ENCODE results near the gene IL1RN.
A peak's percentile ranks its signal among the peaks of the same experiment; 100 is the strongest.

The IL1RN gene

DNA sequence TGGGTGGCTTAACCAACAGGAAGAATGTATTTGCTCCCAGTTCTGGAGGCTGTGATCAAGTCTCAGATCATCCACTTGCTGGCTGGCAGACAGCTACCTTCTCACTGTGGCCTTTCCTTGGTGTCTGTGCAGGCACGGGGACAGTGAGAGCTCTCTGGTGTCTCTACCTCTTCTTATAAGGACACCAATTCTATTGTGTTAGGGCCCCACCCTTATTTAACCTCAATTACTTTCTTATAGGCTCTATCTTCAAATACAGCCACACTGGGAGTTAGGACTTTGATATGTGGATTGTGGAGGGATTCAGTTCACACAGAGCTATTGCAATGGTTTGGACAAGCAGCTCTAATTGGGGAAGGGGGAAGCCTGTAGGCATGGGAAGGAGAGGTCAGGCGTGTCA lies 25.3 kb upstream of the IL1RN start:
- FAIRE-seq, result no peak
- DNase-seq (ENCODE audit: insufficient read length, low spot score), result no peak

DNA sequence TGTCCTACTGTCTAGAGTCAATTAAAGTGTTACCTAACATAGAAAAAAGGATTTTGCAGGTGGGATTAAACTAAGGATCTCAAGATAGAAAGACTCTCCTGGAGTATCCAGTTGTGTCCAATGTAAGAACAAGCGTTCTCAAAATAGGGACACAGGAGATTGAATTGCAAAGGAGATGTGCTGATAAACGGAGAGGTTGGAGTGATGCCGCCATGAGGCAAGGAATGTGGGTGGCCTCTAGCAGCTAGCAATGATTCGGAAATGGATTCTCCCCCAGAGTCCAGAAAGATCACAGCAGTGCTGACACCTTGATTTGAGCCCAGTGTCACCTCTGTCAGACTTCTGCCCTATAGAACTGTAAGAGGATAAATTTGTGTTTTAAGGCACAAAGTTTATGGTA lies 24.1 kb upstream of the IL1RN start:
- DNase-seq (ENCODE audit: insufficient read length, low spot score) (no peak), FAIRE-seq (no peak)

DNA sequence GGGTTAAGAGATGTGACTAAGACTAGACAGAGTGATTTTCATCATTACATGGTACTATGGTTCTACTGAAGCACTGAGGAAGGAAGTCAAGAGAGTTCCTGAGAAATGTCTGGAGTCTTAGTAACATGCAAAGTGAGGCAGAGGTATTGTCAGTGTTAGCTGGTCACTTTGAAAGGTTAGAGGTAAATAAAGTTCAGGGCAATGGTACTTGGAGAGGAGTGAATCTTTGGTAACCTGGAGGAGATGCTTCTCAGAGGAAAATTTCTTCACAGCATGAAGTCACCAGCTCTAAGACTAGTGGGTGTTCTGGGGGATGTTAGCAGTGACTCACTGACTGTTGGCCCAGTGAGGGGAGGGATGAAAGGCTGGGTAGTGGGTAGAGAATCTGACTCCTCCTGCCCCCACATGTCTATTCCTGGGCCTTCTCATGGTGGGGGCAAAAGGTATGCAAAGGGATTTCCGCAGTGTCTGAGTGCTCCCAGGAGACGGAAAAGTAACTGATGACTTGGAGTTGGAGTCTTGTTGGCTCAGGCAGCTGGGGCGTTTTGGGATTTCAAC lies 23.3 kb upstream of the IL1RN start:
- no peak for DNase-seq (ENCODE audit: insufficient read length, low spot score)
- FAIRE-seq, result no peak

DNA sequence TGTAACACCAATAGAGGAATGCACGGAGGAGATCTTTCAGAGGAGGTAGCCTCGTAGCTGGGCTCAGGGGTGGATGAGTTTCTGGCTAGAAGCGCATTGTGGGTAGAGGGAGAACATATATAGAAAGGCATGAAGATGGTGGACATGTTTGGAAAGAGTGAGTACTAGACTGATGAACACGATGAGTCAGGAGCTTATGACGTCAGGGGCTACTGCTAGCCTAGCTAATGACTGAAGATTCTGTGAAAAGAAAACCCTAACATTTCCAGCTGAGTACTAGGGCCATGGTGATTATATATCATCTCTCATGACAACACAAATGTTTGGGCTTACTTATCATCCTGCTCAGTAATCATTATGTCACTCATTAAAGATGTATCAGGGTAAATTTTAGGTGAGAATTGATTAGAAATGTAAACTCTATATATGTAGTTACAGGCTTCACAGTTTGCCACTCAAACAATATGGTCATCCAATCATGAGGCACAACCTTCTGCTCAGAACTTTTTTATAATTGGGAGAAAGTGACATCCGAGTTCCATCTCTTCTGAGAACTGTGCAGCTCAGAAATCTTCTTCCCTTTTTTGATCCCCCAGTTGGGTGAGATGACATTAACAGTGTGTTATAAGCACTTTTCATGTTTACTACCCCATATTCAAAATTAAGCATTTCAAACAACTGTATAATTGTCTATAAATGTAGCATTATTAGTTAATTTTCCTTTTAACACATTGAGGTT lies 22.2 kb upstream of the IL1RN start:
- DNase-seq (ENCODE audit: insufficient read length, low spot score) (no peak), FAIRE-seq (no peak)

DNA sequence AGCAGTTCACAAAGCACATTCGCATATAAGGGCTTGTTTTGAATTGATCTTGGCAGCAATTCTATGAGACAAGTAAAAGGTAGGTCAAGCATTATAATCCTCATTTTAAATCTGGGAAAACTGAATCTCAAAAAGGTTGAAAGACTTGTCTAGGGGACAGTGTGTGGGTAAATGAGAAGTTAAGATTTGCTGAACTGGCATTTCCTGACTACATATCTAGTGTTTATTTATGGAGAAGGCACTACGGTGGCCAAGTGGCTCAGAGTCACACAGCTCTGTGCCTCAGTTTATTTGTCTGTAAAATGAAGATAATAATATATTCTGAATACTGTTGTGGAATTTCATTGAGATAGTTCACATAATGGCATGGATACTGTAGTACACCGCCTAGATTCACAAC lies 16.3 kb upstream of the IL1RN start:
- no peak for DNase-seq (ENCODE audit: insufficient read length, low spot score)
- FAIRE-seq, result no peak

DNA sequence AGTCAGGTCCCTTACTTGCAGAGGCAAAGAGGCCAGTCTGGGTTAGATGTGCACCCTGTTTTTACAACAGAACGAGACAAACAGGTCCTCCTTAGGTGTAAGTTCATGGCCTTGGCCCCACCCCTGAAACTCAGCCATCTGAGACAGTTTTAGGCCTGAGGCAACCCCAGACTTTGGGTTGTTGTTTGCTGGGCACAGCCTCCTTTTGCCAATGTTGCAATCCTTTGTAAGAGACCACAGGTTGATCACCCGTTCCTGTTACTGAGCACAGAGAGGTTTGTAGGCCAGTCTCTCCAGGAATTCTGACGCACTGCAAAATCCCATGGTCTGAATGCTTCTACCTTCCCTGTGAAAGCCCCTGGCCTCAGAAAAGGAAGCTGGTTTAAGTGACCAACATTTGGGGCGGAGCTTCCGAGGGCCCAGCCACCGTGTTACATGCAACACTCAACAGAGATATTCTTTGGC lies 15.5 kb upstream of the IL1RN start:
- no peak for DNase-seq (ENCODE audit: insufficient read length, low spot score)

DNA sequence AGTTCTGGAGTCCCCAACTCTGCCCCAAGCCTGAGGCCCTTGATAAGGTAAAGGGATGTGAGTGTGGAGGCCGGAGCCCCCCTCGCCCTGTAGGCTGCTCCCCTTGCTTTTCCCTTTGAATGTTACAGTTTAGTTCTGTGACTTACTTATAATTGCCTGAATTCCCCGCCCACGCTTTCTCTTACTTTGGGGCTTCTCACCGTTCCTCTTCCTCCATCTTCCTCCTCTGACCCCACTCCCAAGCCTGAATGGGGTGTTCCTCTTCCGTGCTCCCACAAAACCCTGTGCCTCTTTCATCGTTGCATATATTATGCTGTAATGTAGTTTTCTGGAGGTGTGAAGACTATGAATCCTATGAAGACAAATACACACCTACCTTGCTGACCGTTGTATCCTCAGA lies 15.0 kb upstream of the IL1RN start:
- no peak for DNase-seq (ENCODE audit: insufficient read length, low spot score)
- FAIRE-seq, result no peak

More for the DNA sequence above, 15.5 kb upstream of the IL1RN start:
- FAIRE-seq, result no peak

DNA sequence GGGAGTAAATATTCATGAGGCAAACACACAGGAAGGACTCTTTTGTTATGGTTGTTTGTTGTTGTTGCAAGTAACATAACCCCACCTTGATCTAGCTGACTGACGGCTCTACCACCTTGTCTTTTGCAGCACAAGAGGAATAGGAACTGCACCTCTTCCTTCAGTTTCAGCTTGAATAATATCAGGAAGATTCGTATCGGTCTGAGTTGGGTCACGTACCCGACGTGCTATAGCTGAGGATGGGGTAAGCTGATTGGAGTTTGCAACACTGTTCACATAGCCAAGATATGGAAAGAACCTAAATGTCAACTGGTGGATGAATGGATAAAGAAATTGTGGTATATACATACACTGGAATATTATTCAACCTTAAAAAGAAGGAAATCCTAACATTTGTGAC lies 14.5 kb upstream of the IL1RN start:
- FAIRE-seq (no peak), DNase-seq (ENCODE audit: insufficient read length, low spot score) (no peak)

DNA sequence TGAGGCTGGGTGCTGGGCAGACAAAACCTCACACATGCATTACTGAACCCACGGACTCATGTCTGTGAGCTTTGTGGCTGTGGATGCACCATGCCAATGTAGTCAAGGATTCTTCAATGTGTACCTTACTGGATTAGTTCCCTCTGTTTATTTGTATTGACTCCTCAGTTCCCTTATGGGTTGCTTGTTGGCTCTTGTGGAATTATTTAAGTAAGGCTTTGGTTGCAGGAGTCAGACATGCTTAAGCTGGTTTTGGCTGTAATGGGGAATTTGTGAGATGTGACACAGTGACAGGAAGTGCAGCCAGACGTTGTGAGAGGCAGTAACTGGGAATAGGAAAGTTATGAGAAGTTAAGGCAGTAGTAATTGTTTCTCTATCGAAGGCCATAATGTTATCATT lies 13.6 kb upstream of the IL1RN start:
- no peak for DNase-seq (ENCODE audit: insufficient read length, low spot score)
- no peak for FAIRE-seq

DNA sequence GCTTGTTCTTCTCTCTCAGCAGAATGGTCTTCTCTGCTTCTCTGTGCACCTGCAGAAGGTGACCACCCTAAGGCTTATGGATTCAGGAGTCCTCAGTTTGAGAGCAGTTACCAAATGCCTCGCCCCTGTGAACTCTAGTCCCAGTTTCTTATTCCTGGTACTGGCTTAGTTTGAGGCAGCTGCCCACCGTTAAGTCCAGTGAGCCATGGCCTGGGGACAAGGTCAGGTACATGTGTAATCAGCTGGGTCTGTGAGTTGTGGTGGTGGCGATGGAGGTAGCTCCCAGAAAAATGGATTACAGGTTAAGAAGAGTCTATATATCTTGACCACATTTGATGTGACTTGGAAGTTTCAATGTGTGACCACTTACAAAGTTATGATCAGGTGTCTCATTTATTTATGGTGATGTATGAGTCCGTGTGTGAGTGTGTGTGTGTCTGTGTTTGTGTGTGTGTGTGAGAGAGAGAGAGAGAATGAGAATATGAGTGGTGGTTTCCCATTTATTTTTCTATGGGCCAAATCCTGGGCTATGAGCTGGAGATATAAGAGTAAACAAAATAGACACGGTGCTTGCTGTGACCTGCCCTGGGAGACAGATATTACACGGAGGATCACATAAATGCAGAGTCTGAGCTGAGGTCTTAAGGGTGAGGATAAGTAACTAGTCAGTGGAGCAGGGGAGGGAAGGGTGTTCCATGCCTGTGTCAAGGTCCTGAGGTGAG lies 13.0 kb upstream of the IL1RN start:
- FAIRE-seq, result no peak

DNA sequence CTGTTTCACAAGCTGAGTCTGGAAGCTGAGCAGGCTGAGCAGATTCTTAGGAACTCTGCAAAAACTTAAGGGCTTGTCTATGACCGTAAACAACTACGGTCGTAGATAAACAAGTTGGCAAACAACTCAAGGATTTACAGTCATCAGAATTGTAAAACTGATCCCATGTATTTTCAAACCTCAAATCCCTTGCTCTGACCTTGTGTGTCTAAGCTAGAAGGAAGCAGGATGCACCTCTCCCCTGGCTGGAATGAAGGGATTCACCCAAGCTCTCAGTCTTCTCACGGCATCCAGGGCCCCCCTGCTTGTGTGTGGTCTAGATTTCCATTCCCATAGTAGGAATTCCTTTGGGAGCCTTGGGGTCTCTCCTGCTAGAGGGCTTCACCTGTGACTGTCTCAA lies 12.4 kb upstream of the IL1RN start:
- FAIRE-seq (no peak), DNase-seq (ENCODE audit: insufficient read length, low spot score) (no peak)

More for the DNA sequence above, 13.0 kb upstream of the IL1RN start:
- DNase-seq (ENCODE audit: insufficient read length, low spot score), result no peak

DNA sequence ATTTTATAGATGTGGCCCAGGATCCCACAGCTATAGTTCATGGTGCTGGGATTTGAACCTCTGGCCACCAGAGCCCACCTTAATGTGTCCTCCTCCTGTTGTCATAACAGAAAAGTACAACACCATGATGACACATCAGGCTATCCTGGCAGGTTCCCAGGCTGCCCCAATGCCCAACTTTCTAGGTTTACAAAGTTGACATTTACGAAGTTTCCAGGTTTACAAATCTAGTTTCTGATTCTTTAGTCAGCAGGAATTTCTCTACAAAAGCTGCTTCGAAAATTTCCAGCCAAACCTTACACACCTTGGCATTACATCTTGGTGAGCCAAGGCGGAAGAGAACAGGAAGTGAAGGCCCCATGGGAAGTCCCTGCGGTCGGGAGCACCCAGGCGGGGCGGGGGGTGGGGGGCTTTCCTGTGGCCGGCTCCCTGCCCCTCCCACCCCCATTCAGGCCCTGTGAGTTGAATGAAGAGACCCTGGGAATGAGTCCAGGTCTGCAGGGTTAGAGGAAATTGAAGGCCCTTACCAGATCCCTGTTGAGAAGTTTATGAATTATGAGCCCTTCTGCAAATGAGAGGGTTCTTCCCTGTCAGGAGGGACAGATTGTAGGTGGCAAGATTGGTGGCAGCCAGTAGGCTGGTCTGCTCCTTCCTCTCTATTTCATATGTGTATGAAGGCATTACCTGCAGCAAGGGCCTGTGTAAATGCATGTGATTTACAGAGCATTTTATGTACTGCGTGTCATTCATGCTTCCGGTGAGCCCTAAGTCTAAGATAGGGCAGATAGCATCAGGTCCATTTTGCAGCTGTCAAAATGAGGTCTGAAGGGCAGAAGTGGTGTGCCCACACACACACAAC lies 11.1 kb upstream of the IL1RN start:
- FAIRE-seq (peak; percentile 47), DNase-seq (ENCODE audit: insufficient read length, low spot score) (no peak)

DNA sequence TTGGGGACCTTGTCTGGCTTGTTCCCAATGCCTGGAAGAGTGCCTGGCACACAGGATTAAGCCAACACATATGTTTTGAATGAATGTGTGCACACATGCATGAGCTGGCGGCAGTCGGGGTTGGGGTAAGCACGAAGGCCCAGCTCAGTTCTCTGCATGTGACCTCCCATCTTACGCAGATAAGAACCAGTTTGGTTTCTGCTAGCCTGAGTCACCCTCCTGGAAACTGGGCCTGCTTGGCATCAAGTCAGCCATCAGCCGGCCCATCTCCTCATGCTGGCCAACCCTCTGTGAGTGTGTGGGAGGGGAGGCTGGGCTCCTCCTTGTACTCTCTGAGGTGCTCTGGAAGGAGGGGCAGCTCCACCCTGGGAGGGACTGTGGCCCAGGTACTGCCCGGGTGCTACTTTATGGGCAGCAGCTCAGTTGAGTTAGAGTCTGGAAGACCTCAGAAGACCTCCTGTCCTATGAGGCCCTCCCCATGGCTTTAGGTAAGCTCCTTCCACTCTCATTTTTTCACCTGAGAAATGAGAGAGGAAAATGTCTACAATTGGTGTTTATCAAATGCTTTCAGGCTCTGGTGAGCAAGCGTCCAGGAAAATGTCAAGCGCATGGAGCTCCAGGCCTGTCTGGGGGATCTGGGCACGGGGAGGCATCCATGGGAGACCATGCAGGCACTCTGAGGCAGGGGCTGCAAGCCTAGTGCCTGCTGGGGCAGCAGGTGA lies 9.7 kb upstream of the IL1RN start:
- DNase-seq (ENCODE audit: insufficient read length, low spot score) (no peak), FAIRE-seq (no peak)

DNA sequence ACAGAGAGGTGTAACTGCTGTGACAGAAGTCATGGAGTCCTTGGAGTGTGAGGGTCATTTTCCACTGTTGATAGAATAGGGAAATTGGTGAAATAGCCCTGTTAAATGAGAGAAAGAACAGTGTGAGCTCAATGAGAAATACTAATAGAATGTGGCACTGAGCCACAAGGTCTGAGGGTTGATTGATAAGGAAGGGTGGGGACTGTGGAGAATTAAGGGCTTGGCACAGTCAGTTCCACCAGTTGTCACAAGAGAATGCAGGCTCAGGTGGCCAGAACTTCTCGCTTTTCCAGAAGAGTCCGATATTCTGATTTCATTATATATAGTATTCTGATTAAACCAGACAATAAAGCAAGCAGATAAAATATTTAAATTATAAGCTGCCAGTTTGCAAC lies 9.1 kb upstream of the IL1RN start:
- FAIRE-seq, result no peak
- DNase-seq (ENCODE audit: insufficient read length, low spot score), result no peak

DNA sequence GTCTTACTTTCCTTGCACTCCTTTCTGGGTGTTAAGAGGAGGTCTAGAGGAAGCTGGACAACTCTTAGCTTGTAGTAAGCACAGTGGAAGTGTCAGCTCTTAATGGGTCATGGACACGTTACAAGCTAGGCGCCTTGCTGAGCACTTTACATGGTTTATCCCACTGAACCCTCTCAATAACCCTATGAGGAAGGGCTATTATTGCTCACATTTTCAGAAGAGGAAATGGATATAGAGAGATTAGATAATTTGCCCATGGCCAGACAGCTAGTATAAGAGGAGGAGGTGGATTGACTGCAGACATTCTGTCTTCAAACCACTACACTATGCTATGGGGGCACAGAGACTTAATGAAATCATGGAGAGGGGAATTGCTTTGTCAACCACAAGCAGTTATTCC lies 8.3 kb upstream of the IL1RN start:
- no peak for DNase-seq (ENCODE audit: insufficient read length, low spot score)
- no peak for FAIRE-seq

DNA sequence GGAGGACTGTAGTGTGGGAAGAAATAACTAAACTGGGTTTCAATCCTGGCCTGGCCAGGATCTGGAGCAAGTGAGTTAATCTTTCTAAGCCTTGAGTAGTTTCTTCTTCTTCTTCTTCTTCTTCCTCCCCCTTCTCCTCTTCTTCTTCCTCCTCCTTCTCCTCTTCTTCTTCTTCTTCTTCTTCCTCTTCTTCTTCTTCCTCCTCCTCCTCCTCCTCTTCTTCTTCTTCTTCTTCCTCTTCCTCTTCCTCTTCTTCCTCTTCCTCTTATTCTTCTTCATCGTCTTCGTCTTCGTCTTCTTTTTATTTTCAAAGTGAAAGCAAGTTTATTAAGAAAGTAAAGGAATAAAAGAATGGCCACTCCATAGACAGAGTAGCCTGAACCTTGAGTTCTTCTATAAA lies 6.5 kb upstream of the IL1RN start:
- DNase-seq (ENCODE audit: insufficient read length, low spot score) (no peak), FAIRE-seq (no peak)

DNA sequence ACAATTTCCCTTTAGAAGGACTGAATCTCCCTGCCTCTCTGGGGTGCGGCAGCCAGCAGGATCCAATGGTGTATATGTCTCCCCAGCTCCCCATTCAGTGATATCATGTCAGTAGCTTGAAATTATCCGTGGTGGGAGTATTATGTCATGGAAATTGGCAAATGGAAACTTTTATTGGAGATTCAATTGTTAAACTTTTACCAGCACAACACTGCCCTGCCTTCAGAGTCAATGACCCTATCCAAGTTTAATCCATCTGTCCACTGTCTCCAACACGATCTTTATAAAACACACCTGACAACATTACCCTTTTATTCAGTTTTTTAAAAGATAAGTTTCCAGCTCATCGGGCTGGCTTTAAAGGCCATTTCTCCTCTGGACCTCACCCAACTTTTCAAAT lies 5.0 kb upstream of the IL1RN start:
- DNase-seq (ENCODE audit: insufficient read length, low spot score) (no peak), FAIRE-seq (no peak)

DNA sequence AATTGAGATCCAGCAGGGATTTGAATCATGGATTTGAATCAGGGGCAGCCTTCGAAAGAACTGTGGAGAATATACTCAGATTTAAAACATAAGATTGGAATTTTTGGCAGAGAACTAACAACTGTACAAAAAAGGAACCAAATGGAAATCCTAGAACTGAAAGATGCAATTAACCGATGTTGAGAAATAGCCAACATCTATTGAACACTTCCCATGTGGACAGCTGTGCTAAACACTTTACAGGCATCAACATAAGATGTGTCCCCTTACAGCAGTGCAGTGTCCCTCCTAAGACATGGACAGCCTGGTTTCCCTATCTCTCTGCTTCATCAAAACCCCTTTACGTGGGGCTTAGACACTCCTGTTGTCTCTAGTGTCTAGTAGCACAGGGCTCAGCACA lies 3.7 kb upstream of the IL1RN start:
- DNase-seq (ENCODE audit: insufficient read length, low spot score) (no peak), FAIRE-seq (no peak)

DNA sequence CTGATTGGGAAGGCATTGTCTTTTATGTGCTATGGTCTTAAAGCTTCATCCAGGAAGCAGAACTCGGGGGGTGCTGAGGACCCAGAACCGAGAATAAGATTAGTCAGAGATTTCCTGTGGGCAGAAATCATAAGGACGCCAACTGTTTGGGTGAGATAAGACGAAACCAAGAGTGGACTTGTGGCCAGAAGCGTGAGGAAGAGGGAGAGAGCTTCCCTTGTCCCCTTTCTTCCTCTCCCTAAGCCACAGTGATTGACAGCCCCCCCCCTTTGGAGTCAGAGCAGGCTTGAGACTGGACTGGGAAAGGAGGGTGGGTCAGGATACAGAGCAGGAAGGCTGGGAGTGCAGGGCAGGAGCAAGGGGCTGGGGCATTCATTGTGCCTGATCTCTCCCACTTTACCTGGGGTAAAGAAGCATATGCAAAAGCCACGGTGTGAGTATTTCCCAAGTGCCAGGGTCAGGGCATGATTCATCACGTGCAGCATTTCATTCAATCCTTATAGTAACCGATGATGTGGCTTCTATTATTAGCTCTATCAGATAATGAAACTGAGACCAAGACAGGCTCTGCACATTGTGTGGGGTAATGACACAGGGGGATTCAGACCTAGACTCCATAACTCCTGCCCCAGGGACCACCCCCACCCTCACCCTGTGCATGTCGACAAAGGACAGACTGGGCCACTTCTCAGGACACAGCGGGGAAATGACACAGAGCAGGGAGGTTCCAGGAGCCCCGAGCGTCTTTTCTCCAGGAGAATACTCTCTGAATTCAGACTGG lies 3.0 kb upstream of the IL1RN start:
- FAIRE-seq, result peak; percentile 82
- DNase-seq (ENCODE audit: insufficient read length, low spot score), result no peak
